Measurements from ENCODE around the gene CCDC179. TPM values are rescaled to one million over a fixed set of nuclear protein-coding genes. Genes with fewer than 3 reads are reported as not detected.

CCDC179 gene
- total RNA-seq, 3 donors from 2014 or later: not detected

Other genes starting within 250 kb of the CCDC179 start
- 10 to 100 TPM in 2 of 3 donors, 1 to 10 TPM in 1; 9.5 to 14.7 (median 12.9) TPM for gene FANCF, start 234.7 kb downstream of the CCDC179 start, total RNA-seq
- 1 to 10 TPM; 2.0 to 2.8 (median 2.5) TPM for gene GAS2, start 193.9 kb downstream of the CCDC179 start, total RNA-seq
- gene SVIP, start 30.7 kb downstream of the CCDC179 start, total RNA-seq: 10 to 100 TPM; 20.2 to 23.0 (median 22.0) TPM

All from mucosa of descending colon (tissue), 3 donors.